Uterus (tissue), 4 donors: ENCODE measurements around the gene PRPF38B. TPM values are rescaled to one million over a fixed set of nuclear protein-coding genes. Genes with fewer than 3 reads are reported as not detected.

Source experiments
- DNase-seq, 2 donors: peaks; one replicate each; pipeline ENCODE4 v3.0.0-alpha.2; 2019 to 2020
- H3K27ac ChIP-seq, 2 donors: fragments of 200-600 bp; sonication (generic); 1 replicate in 1 of 2; 2 replicates in 1 of 2; pipeline ENCODE4 v1.5.1; 2016 to 2018
- H3K27me3 ChIP-seq, 2 donors: fragments of 200-600 bp; sonication (generic); one replicate each; pipeline ENCODE4 v1.5.1; 2018 to 2019; ENCODE audit warnings: control low read depth in 1 of 2
- H3K36me3 ChIP-seq, 2 donors: fragments of 200-600 bp; sonication (generic); one replicate each; pipeline ENCODE4 v1.5.1; 2019; ENCODE audit warnings: control low read depth in 1 of 2
- H3K4me1 ChIP-seq, 2 donors: fragments of 200-600 bp; sonication (generic); one replicate each; pipeline ENCODE4 v1.5.1; 2018 to 2019; ENCODE audit warnings: control low read depth in 1 of 2
- H3K4me3 ChIP-seq, 2 donors: fragments of 200-600 bp; sonication (generic); 1 replicate in 1 of 2; 2 replicates in 1 of 2; pipeline ENCODE4 v1.5.1; 2018 to 2019; ENCODE audit warnings: mild to moderate bottlenecking in 1 of 2
- H3K9me3 ChIP-seq, 2 donors: fragments of 200-600 bp; sonication (generic); one replicate each; pipeline ENCODE4 v1.5.1; 2019; ENCODE audit warnings: control low read depth in 1 of 2
- POLR2A ChIP-seq, 2 donors: fragments of 450-650 bp; IDR thresholded peaks; one replicate each; pipeline ENCODE4 v1.6.1; 2016; ENCODE audit warnings: antibody characterized with exemption in 2 of 2, mild to moderate bottlenecking in 1 of 2, moderate library complexity in 1 of 2
- intact Hi-C: fragments of 100-400 bp; cut with DNase I; formaldehyde crosslinking; loops from one replicate; pipeline ENCODE4 v1.15.1; 2023; ENCODE audit warnings: low total_unique reads
- total RNA-seq, 4 donors: library from RNA; depleted of rRNA in 3 of 4; stranded (reverse); fragments of >200 nt in 3 of 4; gene quantifications; one replicate each; pipeline versions ENCODE4 v1.1.0 to v1.2.4, GENCODE V29; 2014 to 2023
- TF ChIP-seq, protein P1 (sequence below), 4 experiments: fragments of 200-600 bp in 2 of 4; fragments of 450-650 bp in 2 of 4; sonication (generic) in 2 of 4; IDR thresholded peaks; one replicate each; pipeline ENCODE4 v1.5.1; 2016 to 2019; ENCODE audit warnings: antibody characterized with exemption in 4 of 4, mild to moderate bottlenecking in 2 of 4, moderate library complexity in 1 of 4
- donor health status: DM: yes; HTN: yes; CAD: no.

Gene PRPF38B
- total RNA-seq, 4 donors from 2014 or later = 6.7 to 40.0 (median 29.1) TPM

DNA sequence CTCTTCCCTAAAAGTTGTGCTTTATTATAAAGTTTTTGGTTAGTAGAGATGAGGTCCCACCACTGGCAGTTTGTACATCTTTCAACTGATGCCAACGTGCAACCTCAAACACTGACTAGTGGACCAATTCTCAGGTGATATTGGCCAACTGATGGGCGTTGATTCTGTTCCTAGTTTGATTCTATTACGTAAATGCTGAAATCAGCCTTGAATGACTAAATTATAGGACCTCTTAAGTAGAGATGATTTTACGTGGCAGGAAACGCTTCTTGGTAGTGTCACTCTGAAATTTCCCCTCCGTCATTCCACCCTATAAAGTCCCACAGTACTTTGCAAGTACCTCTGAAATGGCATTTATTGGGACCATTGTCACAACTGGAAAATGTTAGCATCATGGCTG is 11.8 kb downstream of the PRPF38B start:
- Histone ChIP-seq H3K9me3 (no peaks in the 10 kb centered on the region), H3K27ac (no peak overlapping the region), H3K36me3 (no peaks in the 10 kb centered on the region), H3K4me3 (no peak overlapping the region), H3K27me3 (no peaks in the 10 kb centered on the region), H3K4me1 (no peaks in the 10 kb centered on the region)
- intact Hi-C loops = no loop called here
- DNase-seq = no peak
- TF ChIP-seq, protein P1, sequence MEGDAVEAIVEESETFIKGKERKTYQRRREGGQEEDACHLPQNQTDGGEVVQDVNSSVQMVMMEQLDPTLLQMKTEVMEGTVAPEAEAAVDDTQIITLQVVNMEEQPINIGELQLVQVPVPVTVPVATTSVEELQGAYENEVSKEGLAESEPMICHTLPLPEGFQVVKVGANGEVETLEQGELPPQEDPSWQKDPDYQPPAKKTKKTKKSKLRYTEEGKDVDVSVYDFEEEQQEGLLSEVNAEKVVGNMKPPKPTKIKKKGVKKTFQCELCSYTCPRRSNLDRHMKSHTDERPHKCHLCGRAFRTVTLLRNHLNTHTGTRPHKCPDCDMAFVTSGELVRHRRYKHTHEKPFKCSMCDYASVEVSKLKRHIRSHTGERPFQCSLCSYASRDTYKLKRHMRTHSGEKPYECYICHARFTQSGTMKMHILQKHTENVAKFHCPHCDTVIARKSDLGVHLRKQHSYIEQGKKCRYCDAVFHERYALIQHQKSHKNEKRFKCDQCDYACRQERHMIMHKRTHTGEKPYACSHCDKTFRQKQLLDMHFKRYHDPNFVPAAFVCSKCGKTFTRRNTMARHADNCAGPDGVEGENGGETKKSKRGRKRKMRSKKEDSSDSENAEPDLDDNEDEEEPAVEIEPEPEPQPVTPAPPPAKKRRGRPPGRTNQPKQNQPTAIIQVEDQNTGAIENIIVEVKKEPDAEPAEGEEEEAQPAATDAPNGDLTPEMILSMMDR (IDR thresholded peaks at IDR 0.05) = no peak

DNA sequence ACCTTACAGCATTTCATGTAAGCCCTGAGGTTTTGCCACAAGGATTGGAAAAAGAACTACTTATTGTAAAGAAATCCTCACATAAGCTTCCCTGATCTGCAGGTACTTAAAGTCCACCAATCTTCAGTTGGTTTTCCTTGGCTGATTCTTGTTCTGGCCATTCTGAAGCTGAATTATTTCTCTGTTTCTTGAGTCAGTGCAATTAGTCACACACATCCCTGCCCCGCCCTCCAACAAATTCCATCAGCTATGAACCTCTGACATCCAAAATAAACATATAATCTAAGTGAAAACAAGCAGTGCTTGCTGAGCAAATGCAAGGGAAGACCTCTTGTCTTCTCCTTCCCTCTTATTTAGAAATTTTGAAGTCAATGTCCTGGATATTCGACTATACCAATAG is 12.4 kb downstream of the PRPF38B start:
- no peak for TF ChIP-seq POLR2A (IDR thresholded peaks at IDR 0.05)
- TF ChIP-seq, protein P1 (IDR thresholded peaks at IDR 0.05) = no peak
- no peaks in the 10 kb centered on the region for H3K27me3 ChIP-seq
- H3K4me3 ChIP-seq = no peak overlapping the region
- no peaks in the 10 kb centered on the region for H3K9me3 ChIP-seq
- no peaks in the 10 kb centered on the region for H3K4me1 ChIP-seq
- H3K36me3 ChIP-seq = no peaks in the 10 kb centered on the region
- DNase-seq = no peak
- H3K27ac ChIP-seq = no peak overlapping the region
- intact Hi-C loops = no loop called here

DNA sequence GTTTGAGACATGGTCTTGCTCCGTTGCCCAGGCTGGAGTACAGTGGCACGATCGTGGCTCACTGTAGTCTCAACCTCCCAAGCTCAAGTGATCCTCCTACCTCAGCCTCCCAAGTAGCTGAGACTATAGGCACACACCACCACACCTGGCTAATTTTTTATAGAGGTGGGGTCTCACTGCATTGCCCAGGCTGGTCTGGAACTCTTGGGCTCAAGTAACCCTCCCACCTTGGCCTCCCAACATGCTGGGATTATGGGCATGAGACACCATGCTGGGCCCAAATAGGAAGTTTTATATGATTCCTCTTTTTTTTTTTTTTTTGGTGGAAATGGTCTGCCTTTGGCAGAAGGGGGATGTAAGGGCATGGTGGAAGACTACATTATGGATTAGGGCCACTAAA is 14.5 kb downstream of the PRPF38B start:
- DNase-seq = no peak

DNA sequence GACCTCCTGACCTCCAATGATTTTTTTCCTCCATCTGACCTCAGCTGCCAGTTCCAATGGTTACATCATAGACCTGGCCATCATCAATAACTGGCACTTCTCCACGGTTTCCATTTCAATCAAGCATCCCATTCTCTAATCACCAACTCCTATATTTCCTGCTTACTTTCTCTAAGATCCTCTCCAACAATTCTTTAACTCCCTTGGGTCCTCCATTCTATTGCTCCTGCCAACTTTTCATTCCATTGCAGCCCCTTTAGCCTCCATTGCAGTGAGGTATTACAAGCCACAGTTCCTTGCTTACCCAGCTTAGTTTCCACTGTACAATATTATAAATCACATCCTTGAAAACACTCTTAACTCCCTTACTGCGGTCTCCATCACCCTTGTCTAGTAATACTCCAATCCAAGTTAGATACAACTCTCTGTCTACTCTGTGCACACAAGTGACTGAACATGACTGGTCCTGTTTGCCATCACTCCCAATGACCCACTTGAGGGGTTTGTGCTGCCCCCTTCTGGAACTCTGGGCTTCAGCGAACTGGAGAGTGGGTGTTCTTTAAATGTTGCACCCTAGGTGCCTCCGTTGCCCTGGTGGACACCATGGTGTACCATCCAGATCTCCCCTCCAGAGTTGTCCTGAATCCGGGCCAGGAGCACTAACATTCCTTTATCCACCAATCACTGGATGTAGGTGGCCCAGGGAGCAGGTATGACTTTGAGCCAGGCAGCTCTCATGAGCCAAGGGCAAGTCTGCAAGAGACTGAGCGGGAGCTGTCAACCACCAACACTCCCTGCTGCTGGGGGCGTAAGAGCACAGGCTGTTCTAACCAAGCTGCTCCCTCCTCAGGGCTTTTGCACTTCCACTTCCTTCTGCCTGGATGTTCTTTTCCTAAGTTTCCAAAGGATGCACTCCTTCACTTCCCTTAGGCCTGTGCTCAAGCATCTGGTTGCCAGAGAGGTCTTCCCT is 16.9 kb downstream of the PRPF38B start:
- no peak for DNase-seq
- Histone ChIP-seq H3K36me3 (no peaks in the 10 kb centered on the region), H3K27ac (no peak overlapping the region), H3K9me3 (no peaks in the 10 kb centered on the region), H3K27me3 (no peaks in the 10 kb centered on the region), H3K4me3 (no peak overlapping the region), H3K4me1 (no peaks in the 10 kb centered on the region)
- TF ChIP-seq POLR2A (IDR thresholded peaks at IDR 0.05) = no peak
- TF ChIP-seq, protein P1 (IDR thresholded peaks at IDR 0.05) = no peak
- intact Hi-C loops = no loop called here

More for the DNA sequence above, 14.5 kb downstream of the PRPF38B start:
- Histone ChIP-seq H3K4me3 (no peak overlapping the region), H3K27me3 (no peaks in the 10 kb centered on the region), H3K27ac (no peak overlapping the region), H3K4me1 (no peaks in the 10 kb centered on the region), H3K36me3 (no peaks in the 10 kb centered on the region), H3K9me3 (no peaks in the 10 kb centered on the region)
- intact Hi-C loops = no loop called here
- TF ChIP-seq, protein P1 (IDR thresholded peaks at IDR 0.05) = no peak
- no peak for TF ChIP-seq POLR2A (IDR thresholded peaks at IDR 0.05)

DNA sequence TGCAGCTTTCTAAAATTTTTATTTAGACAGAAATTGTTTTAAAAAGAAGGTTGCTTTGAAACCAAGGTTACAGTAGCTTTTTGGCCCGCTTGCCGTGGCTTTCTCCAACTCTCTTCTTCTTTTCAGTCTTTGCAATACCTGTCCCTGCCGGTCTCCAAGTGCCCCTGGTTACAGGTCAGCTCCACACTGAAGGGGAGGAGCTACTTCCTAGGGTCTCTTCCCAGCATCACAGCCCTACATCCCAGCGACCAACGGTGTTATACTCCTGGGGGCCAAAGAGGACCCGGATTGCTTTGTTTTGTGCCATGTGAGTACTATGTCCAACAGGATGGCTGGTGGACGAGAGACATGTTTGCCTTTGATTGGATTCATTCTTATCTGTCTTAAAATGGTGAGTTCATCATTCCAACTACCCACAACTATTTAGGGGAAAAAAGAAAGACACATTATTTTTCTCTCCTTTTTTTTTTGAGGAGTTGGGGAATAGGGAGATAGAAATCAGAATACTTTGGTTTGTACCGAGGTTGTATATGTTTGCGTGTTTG is 20.6 kb downstream of the PRPF38B start, which contains the start of gene FNDC7:
Gene FNDC7 (plus strand): TSS at position 303 of the 545 bp plus-strand sequence. CDS start 26 bp downstream, at position 329.
- intact Hi-C loops = no loop called here
- no peak for TF ChIP-seq POLR2A (IDR thresholded peaks at IDR 0.05)
- TF ChIP-seq, protein P1 (IDR thresholded peaks at IDR 0.05) = no peak

More for the DNA sequence above, 20.6 kb downstream of the PRPF38B start, which contains the start of gene FNDC7:
- Histone ChIP-seq H3K36me3 (no peaks in the 10 kb centered on the region), H3K27me3 (no peaks in the 10 kb centered on the region), H3K4me3 (no peak within 1 kb of the TSS), H3K4me1 (no peaks in the 10 kb centered on the region), H3K27ac (no peak within 1 kb of the TSS), H3K9me3 (no peaks in the 10 kb centered on the region)
- no peak for DNase-seq
